Stimulated activated naive B cell treated with anti-CD40 and anti-IgM and Interleukin-4, amounts not matched to agents 10 μg/mL and 1 μg/mL and 100 μg/mL, for 72 hours (primary cell): ENCODE measurements around the gene PDE3B.
A peak's percentile ranks its signal among the peaks of the same experiment; 100 is the strongest.
"Not testable (repeated sequence)": the region's sequence is repeated elsewhere in the genome, so short reads cannot be mapped to it uniquely, and the experiment has no call there.

Experiments used
- ATAC-seq, 2 donors: fragments of 150-1000 bp; cut with Tn5 transposase; replicated peaks; 2 replicates each; pipeline ENCODE4 v1.10.0; 2021; ENCODE audit warnings: moderate library complexity in 1 of 2
- DNase-seq: peaks from one replicate; pipeline ENCODE4 v3.0.0; 2021
- H3K27ac Mint-ChIP-seq: one replicate; pipeline ENCODE4 v1.8.0; 2022; ENCODE audit warnings: mild to moderate bottlenecking, mixed read lengths
- H3K27me3 Mint-ChIP-seq, 2 donors: one replicate each; pipeline ENCODE4 v1.8.0; 2022; ENCODE audit warnings: mixed read lengths in 2 of 2
- H3K36me3 Mint-ChIP-seq, 2 donors: one replicate each; pipeline ENCODE4 v1.8.0; 2022; ENCODE audit warnings: mixed read lengths in 2 of 2, mild to moderate bottlenecking in 1 of 2
- H3K4me1 Mint-ChIP-seq, 2 donors: one replicate each; pipeline ENCODE4 v1.8.0; 2022; ENCODE audit warnings: mixed read lengths in 2 of 2, mild to moderate bottlenecking in 1 of 2
- H3K4me3 Mint-ChIP-seq, 2 donors: one replicate each; pipeline ENCODE4 v1.8.0; 2022; ENCODE audit warnings: mild to moderate bottlenecking in 2 of 2, mixed read lengths in 2 of 2, moderate library complexity in 1 of 2
- H3K9me3 Mint-ChIP-seq, 2 donors: one replicate each; pipeline ENCODE4 v1.8.0; 2022; ENCODE audit warnings: mixed read lengths in 2 of 2, mild to moderate bottlenecking in 1 of 2

The PDE3B gene

DNA sequence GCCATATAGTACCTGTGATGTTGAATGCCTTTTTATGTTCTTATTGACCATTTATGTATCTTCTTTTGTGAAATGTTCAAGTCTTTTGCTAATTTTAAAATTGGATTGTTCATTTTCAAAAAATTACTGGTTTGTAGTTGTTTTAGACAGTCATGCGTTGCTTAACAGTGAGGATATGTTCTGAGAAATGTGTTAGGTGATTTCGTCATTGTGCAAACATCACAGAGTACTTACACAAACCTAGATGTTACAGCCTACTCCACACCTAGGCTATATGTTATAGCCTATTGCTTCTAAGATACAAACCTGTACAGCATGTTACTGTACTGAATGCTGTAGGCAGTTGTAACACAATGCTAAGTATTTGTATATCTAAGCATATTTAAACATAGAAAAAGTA lies 32.5 kb downstream of the PDE3B start:
- H3K36me3 Mint-ChIP-seq: peaks cover 6% of the 10 kb centered on the region in 2 donors
- H3K27me3 Mint-ChIP-seq: no peaks in the 10 kb centered on the region
- ATAC-seq (no peak), DNase-seq (no peak)
- no peak overlapping the region for H3K4me3 Mint-ChIP-seq
- peaks cover 6% of the 10 kb centered on the region in 2 donors for H3K9me3 Mint-ChIP-seq
- no peak overlapping the region for H3K27ac Mint-ChIP-seq
- peaks cover 6 to 10% of the 10 kb centered on the region in 2 donors for H3K4me1 Mint-ChIP-seq

DNA sequence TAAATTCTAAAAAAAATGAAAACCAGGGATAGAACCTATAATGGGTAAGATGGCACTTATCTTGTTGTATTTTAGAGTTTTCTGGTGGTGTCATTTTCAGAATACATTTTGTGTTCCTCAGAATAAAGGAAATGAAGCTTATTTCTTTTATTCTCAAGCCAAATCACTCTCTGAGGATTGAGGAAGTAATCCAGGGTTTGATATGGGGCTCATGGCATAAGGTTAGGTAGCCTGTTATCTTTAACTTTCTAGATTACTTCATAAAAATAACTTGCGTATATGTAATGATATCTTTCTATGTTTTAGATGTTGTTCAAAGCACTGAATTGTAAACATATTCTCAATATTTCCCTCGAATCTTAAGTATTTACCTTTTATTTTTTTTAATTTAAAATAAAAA lies 33.5 kb downstream of the PDE3B start:
- Mint-ChIP-seq H3K9me3 (peaks cover 6% of the 10 kb centered on the region in 2 donors), H3K36me3 (peaks cover 6% of the 10 kb centered on the region in 2 donors), H3K4me3 (no peak overlapping the region), H3K27ac (no peak overlapping the region), H3K4me1 (peaks cover 6 to 10% of the 10 kb centered on the region in 2 donors), H3K27me3 (no peaks in the 10 kb centered on the region)
- DNase-seq (no peak), ATAC-seq (no peak)

DNA sequence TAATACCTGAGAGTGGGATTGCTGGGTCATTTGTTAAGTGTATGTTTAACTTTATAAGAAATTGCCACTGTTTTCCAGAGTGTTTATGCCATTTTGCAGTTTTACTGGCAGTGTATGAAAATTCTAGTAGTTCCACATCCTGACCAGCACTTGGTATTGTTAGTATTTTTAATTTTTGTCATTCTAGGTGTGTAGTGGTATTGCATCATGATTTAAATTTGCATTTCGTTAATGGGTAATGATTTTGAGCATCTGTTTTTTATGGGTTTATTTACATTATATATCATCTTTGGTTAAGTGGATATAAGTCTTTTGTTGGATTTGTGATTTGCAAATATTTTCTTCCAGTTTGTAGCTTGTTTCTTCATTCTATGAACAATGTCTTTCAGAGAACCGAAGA lies 34.7 kb downstream of the PDE3B start:
- ATAC-seq (no peak), DNase-seq (no peak)
- H3K36me3 Mint-ChIP-seq: peaks cover 6% of the 10 kb centered on the region in 2 donors
- peaks cover 6% of the 10 kb centered on the region in 2 donors for H3K9me3 Mint-ChIP-seq
- H3K27me3 Mint-ChIP-seq: no peaks in the 10 kb centered on the region
- H3K4me1 Mint-ChIP-seq: peaks cover 6 to 10% of the 10 kb centered on the region in 2 donors
- no peak overlapping the region for H3K27ac Mint-ChIP-seq
- no peak overlapping the region for H3K4me3 Mint-ChIP-seq

DNA sequence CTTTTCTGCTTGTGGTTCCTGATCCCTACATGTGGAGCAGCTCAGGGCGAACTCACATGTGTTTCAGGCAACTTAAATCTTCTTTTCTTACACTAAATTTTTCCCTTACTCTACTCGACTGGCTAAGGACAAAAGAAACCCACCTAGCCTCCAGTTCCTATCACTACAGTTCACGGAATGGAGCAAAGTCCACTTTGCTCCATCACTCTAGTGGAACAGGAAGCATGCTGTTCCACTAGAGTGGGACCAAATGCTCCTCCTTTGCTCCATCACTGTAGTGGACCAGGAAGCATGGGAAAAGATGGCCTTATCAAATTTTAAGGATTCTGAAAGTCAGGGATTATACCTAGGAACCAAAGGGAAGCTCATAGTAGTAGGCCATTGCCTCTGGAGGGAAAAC lies 36.1 kb downstream of the PDE3B start:
- Mint-ChIP-seq H3K27ac (no peak overlapping the region), H3K36me3 (peaks cover 6% of the 10 kb centered on the region in 2 donors), H3K4me1 (peaks cover 0 to 9% of the 10 kb centered on the region in 2 donors), H3K4me3 (no peak overlapping the region), H3K9me3 (peaks cover 6 to 7% of the 10 kb centered on the region in 2 donors), H3K27me3 (no peaks in the 10 kb centered on the region)
- DNase-seq (no peak), ATAC-seq (no peak)

DNA sequence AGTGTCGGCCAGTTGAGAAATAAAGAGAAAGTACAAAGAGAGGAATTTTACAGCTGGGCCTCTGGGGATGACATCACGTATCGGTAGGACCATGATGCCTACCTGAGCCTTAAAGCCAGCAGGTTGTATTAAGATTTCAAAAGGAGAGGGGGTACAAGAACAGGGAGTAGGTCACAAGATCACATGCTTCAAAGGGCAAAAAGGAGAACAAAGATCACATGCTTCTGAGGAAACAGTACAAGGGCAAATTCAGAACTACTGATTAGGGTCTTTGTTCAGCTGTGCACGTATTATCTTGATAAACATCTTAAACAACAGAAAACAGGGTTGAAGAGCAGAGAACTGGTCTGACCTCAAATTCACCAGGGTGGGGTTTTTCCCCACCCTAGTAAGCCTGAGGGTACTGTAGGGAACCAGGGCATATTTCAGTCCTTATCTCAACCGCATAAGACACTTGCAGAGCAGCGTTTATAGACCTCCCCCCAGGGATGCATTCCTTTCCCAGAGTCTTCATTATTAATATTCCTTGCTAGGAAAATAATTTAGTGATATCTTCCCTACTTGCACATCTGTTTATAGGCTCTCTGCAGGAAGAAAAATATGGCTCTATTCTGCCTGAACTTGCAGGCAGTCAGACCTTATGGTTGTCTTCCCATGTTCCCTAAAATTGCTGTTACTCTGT lies 40.8 kb downstream of the PDE3B start:
- not testable (repeated sequence) for ATAC-seq, H3K27me3 Mint-ChIP-seq, DNase-seq, H3K36me3 Mint-ChIP-seq, H3K4me3 Mint-ChIP-seq, H3K27ac Mint-ChIP-seq, H3K9me3 Mint-ChIP-seq
- H3K4me1 Mint-ChIP-seq: peaks cover 0 to 10% of the 10 kb centered on the region in 2 donors

DNA sequence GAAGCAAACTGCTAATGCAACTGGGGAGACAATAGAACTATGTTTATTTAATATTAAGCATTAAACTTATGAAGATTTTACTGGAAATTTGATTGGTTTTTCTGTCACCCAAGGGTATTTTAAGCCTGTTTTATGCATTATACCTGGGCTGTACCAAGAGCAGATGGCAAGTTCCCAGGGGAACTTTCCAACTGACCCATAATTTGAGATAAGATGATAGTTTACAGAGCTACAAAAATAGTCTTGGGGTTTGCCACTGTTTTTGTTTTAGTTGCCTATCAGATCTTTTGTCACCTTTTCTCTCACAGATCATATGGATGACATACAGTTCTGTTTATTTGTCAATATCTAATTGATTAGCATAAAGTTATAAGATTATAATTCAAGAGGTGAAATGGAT lies 43.9 kb downstream of the PDE3B start:
- no peak for DNase-seq
- H3K27ac Mint-ChIP-seq: no peak overlapping the region
- peaks cover 2 to 10% of the 10 kb centered on the region in 2 donors for H3K4me1 Mint-ChIP-seq
- H3K27me3 Mint-ChIP-seq: no peaks in the 10 kb centered on the region
- ATAC-seq: no peak
- H3K9me3 Mint-ChIP-seq: peaks cover 0 to 2% of the 10 kb centered on the region in 2 donors
- no peaks in the 10 kb centered on the region for H3K36me3 Mint-ChIP-seq
- no peak overlapping the region for H3K4me3 Mint-ChIP-seq

DNA sequence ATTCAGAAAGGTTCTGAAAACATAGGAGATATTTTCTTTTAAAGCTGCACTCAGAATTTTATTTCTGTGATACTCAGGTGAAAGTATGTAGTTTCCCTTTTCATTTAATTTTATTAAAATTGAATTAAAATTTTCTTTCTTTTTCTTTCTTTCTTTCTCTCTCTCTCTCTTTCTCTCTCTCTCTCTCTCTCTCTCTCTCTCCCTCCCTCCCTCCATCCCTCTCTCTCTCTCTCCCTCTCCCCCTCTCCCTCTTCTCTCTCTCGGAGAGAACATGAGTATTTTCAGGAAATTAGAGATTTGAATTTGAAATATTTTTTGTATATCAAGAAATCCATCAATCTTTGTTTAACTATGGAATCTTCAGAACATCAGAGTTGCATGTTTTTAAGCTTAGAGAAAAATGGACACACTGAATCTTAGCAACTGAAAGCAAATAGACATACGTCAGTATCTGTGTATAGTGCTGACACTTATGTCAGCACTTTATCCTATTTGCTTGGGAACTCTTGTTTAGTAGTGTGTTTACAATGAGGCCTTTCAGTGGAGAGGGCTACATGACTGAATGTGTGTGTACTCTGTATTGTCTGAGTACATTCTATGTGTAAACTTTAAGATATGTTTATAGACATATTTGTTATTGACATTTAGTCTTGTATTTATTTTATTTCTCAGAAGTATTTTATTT lies 44.5 kb downstream of the PDE3B start:
- ATAC-seq (no peak), DNase-seq (no peak)
- Mint-ChIP-seq H3K4me3 (no peak overlapping the region), H3K36me3 (peaks cover 0 to 2% of the 10 kb centered on the region in 2 donors), H3K4me1 (peaks cover 2 to 10% of the 10 kb centered on the region in 2 donors), H3K27ac (no peak overlapping the region), H3K27me3 (no peaks in the 10 kb centered on the region), H3K9me3 (peaks cover 0 to 3% of the 10 kb centered on the region in 2 donors)

DNA sequence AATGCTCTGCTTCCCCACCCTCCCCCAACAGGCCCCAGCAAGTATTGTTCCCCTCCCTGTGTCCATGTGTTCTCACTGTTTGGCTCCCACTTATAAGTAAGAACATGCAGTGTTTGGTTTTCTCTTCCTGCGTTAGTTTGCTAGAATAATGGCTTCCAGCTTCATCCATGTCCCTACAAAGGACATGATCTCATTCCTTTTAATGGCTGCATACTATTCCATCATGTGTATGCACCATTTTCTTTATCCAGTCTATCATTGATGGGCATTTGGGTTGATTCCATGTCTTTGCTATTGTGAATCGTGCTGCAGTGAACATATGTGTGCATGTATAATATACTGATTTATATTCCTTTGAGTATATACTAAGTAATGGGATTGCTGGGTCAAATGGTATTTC lies 52.1 kb downstream of the PDE3B start:
- H3K27ac Mint-ChIP-seq, DNase-seq, H3K4me1 Mint-ChIP-seq, H3K27me3 Mint-ChIP-seq, H3K4me3 Mint-ChIP-seq, ATAC-seq: not testable (repeated sequence)
- H3K36me3 Mint-ChIP-seq: peaks cover 5 to 11% of the 10 kb centered on the region in 2 donors
- H3K9me3 Mint-ChIP-seq: peaks cover 9 to 11% of the 10 kb centered on the region in 2 donors

DNA sequence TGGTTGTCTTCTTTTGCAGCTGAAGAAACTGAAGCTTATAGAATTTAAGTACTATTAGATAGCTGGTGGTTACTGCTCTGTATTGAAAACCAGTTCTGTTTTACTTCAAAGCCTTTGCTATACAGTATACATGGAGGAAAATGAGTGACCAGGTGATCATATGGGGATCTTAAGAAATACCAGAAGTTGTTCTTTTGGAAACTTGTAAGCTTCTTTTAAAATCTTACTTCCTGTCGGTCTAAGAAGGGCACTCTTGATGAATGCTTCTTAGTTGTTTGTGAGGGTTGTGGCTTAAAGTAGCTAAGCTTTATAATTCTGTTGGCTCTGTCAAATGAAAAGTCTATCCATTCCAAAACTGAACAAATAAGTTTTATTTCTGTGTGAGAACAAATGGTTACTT lies 55.2 kb downstream of the PDE3B start:
- Mint-ChIP-seq H3K4me3 (no peak overlapping the region), H3K4me1 (peaks cover 3 to 4% of the 10 kb centered on the region in 2 donors), H3K36me3 (peaks cover 5 to 13% of the 10 kb centered on the region in 2 donors), H3K27ac (no peak overlapping the region), H3K27me3 (peaks cover 0 to 3% of the 10 kb centered on the region in 2 donors), H3K9me3 (peaks cover 10 to 13% of the 10 kb centered on the region in 2 donors)
- DNase-seq (no peak), ATAC-seq (no peak)

DNA sequence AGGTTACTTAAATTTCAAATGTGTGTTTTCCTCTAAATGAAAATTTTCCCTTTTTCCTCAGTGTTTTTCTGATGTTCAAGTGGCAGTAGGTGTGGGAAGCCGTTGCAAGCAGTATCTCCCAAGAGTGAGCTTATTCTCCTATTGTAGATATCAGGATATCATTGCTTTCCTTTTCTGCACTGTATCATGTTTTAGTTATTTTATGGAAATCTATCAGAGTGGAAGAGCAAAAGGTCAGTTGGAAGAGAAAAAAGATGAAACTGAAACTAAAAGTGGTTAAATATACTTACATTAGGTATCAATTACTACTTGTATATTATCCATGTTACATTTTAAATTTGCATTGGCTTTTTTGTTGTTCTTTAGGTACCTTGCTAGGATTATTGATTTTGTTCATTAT lies 57.0 kb downstream of the PDE3B start:
- peaks cover 0 to 3% of the 10 kb centered on the region in 2 donors for H3K27me3 Mint-ChIP-seq
- ATAC-seq (no peak), DNase-seq (no peak)
- H3K9me3 Mint-ChIP-seq: peaks cover 10 to 16% of the 10 kb centered on the region in 2 donors
- H3K4me3 Mint-ChIP-seq: no peak overlapping the region
- H3K27ac Mint-ChIP-seq: no peak overlapping the region
- peaks cover 3 to 4% of the 10 kb centered on the region in 2 donors for H3K4me1 Mint-ChIP-seq
- H3K36me3 Mint-ChIP-seq: peaks cover 6 to 15% of the 10 kb centered on the region in 2 donors

DNA sequence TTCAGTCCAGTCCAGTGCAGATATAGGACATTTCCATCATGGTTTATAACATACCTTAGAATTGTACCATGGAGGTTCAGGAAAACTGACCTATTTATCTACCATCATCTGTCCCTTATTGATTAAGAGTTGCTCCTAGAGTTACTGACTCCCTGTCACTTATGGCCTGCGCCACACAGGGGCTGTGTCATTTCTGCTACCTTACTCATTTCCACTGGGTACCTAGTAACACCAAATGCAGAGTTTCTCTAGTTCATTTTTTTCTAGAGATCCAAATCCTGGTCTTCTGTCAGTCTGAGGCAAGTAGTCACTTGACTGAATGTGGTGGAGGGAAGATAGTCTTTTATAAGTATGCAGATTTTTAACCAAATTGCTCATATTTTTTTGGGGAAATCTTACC lies 59.2 kb downstream of the PDE3B start:
- Mint-ChIP-seq H3K36me3 (peaks cover 6 to 9% of the 10 kb centered on the region in 2 donors), H3K4me3 (no peak overlapping the region), H3K27ac (no peak overlapping the region), H3K4me1 (peaks cover 0 to 4% of the 10 kb centered on the region in 2 donors), H3K27me3 (peaks cover 0 to 6% of the 10 kb centered on the region in 2 donors), H3K9me3 (peaks cover 12 to 19% of the 10 kb centered on the region in 2 donors)
- no peak for DNase-seq
- ATAC-seq: no peak

DNA sequence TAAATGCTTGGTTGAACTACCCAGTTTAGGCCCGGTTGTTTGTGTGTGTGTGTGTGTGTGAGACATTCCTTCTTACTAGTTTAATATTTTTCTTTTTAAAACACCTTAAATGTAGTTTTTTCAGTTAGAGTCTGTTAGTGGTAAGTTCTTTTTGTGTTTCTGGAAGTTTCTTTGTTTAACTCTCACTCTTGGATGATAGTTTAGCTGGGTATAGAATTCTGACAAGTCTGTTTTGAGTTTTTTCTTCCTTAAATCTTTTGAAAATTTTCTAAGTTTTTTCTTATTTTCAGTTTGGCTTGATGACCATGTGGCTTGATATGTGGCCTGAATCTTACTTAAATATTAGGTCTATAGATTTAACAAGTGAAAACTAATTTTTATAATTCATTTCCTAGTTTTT lies 60.1 kb downstream of the PDE3B start:
- DNase-seq: no peak
- Mint-ChIP-seq H3K4me3 (no peak overlapping the region), H3K27me3 (peaks cover 0 to 10% of the 10 kb centered on the region in 2 donors), H3K4me1 (peaks cover 0 to 4% of the 10 kb centered on the region in 2 donors), H3K36me3 (peaks cover 9% of the 10 kb centered on the region in 2 donors), H3K9me3 (peaks cover 19 to 27% of the 10 kb centered on the region in 2 donors), H3K27ac (no peak overlapping the region)
- ATAC-seq: no peak

DNA sequence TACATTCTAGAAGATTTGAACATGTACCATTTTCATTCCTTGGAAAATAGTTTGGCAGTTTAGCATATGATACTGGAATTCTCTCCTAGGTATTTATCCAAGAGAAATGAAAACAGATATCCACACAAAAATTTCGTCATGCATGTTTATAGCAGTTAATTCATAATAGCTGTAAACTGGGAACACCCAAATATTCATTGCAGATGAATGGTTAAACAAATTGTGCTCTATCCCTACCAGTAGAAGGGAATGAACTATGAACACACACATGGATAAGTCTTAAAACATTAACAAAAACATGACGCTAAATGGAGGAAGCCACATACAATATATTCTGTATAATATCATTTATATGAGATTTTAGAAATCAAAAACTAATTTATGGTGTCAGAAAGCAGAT lies 61.5 kb downstream of the PDE3B start:
- Mint-ChIP-seq H3K9me3 (peaks cover 19 to 27% of the 10 kb centered on the region in 2 donors), H3K4me3 (no peak overlapping the region), H3K36me3 (peaks cover 9% of the 10 kb centered on the region in 2 donors), H3K27ac (no peak overlapping the region), H3K27me3 (peaks cover 0 to 10% of the 10 kb centered on the region in 2 donors), H3K4me1 (no peaks in the 10 kb centered on the region)
- DNase-seq (no peak), ATAC-seq (no peak)

DNA sequence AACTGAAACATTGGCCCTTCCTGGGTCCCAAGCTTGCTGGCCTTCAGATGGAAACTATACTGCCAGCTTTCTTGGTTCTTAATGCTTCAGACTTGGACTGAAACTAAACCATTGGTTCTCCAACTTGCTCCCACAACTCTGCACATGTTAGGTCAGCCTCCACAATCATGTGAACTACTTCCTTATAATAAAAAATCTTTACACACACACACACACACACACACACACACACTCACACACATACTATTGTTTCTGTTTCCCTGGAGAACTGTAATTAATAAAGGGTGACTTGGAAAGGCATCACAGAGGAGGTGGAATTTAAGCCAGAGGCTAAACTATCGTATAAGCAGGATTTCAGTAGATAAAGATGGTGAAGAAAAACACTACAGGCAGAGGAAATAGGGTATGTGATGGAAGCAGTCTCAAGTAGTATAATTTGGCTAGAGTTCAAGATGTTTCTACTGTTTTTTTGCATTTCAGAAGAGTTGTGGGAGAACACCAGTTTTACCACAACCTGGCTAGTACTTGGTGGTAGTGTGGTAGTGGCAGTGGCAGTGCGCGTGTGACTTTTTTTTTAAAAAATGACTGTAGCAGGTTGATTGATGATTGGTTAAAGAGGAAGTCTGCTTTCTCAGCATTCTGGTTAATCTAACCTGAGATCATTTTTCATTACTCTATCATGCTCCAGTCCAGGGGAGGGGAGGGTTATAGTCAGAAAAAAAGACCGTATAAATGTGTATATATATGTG lies 70.1 kb downstream of the PDE3B start:
- Mint-ChIP-seq H3K4me3 (no peak overlapping the region), H3K36me3 (peaks cover 0 to 3% of the 10 kb centered on the region in 2 donors), H3K27ac (no peak overlapping the region), H3K9me3 (no peaks in the 10 kb centered on the region), H3K27me3 (peaks cover 0 to 8% of the 10 kb centered on the region in 2 donors), H3K4me1 (peaks cover 4 to 18% of the 10 kb centered on the region in 2 donors)
- ATAC-seq (peak; percentile 22 to 34), DNase-seq (no peak)
